ENCODE results near the gene ANO6. TPM values are rescaled to one million over a fixed set of nuclear protein-coding genes. Genes with fewer than 3 reads are reported as not detected.
A peak's percentile ranks its signal among the peaks of the same experiment; 100 is the strongest.

ANO6 gene
- total RNA-seq, 1 experiment from 2014 or later = 46.8 TPM

DNA sequence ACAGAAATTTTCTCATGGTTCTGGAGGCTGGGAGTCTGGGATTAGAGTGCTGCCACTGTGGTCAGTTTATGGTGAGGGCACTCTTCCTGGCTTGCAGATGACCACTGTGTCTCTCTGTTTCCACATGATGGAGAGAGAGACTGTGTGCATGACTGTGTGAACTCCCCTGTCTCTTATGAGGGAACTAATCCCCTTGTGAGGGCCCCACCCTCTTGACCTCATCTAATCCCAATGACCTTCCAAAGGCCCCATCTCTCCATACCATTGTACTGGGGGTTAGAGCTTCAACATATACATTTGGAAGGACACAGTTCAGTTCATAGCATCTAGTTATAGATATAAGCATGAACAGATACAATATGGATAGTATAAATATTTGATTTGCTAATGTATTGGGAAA, 31.7 kb downstream of the ANO6 start (continued):
- TF ChIP-seq, protein P1, sequence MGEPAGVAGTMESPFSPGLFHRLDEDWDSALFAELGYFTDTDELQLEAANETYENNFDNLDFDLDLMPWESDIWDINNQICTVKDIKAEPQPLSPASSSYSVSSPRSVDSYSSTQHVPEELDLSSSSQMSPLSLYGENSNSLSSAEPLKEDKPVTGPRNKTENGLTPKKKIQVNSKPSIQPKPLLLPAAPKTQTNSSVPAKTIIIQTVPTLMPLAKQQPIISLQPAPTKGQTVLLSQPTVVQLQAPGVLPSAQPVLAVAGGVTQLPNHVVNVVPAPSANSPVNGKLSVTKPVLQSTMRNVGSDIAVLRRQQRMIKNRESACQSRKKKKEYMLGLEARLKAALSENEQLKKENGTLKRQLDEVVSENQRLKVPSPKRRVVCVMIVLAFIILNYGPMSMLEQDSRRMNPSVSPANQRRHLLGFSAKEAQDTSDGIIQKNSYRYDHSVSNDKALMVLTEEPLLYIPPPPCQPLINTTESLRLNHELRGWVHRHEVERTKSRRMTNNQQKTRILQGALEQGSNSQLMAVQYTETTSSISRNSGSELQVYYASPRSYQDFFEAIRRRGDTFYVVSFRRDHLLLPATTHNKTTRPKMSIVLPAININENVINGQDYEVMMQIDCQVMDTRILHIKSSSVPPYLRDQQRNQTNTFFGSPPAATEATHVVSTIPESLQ (CRISPR knock-in tag; IDR thresholded peaks at IDR 0.05) = no peak
- TF ChIP-seq ZNF219 (CRISPR knock-in tag; IDR thresholded peaks at IDR 0.05; ENCODE audit: borderline replicate concordance) (no peak), NR1H2 (CRISPR knock-in tag; IDR thresholded peaks at IDR 0.05) (no peak)

DNA sequence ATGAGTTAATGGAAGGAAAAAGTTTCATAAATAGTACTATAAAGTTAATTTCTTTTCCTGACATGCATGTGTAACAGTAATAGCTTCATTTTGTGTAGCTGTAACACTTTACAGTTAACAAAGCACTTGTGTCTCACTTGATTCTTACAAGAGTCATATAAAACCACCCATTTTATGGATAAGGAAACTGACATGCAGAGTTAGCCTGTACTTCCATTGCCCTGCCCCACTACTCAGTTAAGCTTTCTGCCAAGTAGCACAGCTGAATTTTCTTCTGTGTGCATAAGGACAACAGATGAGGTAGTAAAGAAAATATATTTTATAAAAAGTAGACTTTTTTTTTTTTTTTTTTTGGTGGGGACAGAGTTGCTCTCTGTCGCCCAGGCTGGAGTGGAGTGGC, 32.2 kb downstream of the ANO6 start:
- ATAC-seq (no peak), DNase-seq (ENCODE audit: low spot score) (no peak)
- H3K27ac Mint-ChIP-seq = no peak overlapping the region
- H3K4me3 Mint-ChIP-seq = no peak overlapping the region
- POLR2A ChIA-PET = no interaction called here
- peaks cover 51% of the 10 kb centered on the region for H3K4me1 Mint-ChIP-seq
- peaks cover 3% of the 10 kb centered on the region; the same call in 1 of the 2 replicates for H3K9me3 Mint-ChIP-seq
- no peaks in the 10 kb centered on the region for H3K27me3 Mint-ChIP-seq (ENCODE audit: low read depth)
- TF ChIP-seq OVOL2 (CRISPR knock-in tag; IDR thresholded peaks at IDR 0.05; ENCODE audit: borderline replicate concordance) = no peak
- TF ChIP-seq, protein P2, sequence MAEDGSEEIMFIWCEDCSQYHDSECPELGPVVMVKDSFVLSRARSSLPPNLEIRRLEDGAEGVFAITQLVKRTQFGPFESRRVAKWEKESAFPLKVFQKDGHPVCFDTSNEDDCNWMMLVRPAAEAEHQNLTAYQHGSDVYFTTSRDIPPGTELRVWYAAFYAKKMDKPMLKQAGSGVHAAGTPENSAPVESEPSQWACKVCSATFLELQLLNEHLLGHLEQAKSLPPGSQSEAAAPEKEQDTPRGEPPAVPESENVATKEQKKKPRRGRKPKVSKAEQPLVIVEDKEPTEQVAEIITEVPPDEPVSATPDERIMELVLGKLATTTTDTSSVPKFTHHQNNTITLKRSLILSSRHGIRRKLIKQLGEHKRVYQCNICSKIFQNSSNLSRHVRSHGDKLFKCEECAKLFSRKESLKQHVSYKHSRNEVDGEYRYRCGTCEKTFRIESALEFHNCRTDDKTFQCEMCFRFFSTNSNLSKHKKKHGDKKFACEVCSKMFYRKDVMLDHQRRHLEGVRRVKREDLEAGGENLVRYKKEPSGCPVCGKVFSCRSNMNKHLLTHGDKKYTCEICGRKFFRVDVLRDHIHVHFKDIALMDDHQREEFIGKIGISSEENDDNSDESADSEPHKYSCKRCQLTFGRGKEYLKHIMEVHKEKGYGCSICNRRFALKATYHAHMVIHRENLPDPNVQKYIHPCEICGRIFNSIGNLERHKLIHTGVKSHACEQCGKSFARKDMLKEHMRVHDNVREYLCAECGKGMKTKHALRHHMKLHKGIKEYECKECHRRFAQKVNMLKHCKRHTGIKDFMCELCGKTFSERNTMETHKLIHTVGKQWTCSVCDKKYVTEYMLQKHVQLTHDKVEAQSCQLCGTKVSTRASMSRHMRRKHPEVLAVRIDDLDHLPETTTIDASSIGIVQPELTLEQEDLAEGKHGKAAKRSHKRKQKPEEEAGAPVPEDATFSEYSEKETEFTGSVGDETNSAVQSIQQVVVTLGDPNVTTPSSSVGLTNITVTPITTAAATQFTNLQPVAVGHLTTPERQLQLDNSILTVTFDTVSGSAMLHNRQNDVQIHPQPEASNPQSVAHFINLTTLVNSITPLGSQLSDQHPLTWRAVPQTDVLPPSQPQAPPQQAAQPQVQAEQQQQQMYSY (CRISPR knock-in tag; IDR thresholded peaks at IDR 0.05) = no peak
- no peak for TF ChIP-seq JUN (CRISPR knock-in tag; IDR thresholded peaks at IDR 0.05)
- no peak for TF ChIP-seq ZNF396 (CRISPR knock-in tag; IDR thresholded peaks at IDR 0.05; ENCODE audit: borderline replicate concordance)
- TF ChIP-seq ZNF219 (CRISPR knock-in tag; IDR thresholded peaks at IDR 0.05; ENCODE audit: borderline replicate concordance) = no peak
- CTCF ChIA-PET = interaction anchor here (0.6 kb wide), 1 partner anchor 372 kb away, joined by 3 read pairs; the partner anchor contains the start of gene NELL2
- H3K36me3 Mint-ChIP-seq = 0 out of 2 replicates have a peak, but pooled peaks cover 4% of the 10 kb centered on the region

DNA sequence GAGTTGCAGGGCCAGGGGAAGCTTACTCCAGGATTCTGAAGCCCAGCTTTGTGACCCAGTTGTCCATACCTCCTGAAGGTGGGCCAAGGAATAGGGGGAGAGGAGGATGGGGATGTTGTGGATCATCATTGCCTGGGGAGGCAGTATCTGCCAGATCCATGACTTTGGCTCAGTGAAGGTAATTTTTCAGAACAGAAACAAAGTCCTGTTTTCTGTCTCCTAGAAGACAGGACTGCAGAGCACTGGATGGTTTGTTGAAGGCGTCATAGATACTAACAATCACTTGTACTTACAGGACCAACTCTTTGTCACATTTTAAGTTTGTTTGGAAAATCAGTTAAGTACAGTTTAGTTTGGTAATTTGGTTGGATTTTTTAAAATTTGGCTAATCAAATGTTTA, 38.4 kb downstream of the ANO6 start:
- ChIA-PET POLR2A (no interaction called here), CTCF (no interaction called here)
- H3K4me3 Mint-ChIP-seq = no peak overlapping the region

DNA sequence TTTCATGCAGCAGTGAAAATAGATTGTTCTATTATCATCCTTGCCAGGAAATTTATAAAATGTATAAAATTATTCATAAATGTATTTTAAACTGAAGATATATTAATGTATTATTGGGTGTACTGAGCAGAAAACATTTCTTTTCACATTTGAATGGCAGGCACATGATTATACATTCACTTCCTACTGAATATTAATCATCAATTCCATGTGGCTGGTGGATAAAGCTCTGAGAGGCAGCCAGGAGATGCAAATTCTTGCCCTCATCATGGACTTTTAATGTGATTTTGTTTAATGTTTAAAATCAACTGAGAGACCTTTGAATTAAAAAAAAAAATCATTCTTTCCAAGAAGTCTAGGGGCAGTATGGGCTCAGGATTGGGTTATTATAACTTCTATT, 40.8 kb downstream of the ANO6 start:
- ATAC-seq (no peak), DNase-seq (ENCODE audit: low spot score) (no peak)
- POLR2A ChIA-PET = no interaction called here
- H3K27ac Mint-ChIP-seq = peak overlapping the region; percentile 73; the same call in 1 of the 2 replicates
- H3K4me3 Mint-ChIP-seq = no peak overlapping the region
- no peaks in the 10 kb centered on the region; the same call in 1 of the 2 replicates for H3K36me3 Mint-ChIP-seq
- peaks cover 64% of the 10 kb centered on the region for H3K4me1 Mint-ChIP-seq
- H3K27me3 Mint-ChIP-seq (ENCODE audit: low read depth) = no peaks in the 10 kb centered on the region
- CTCF ChIA-PET = no interaction called here
- no peaks in the 10 kb centered on the region for H3K9me3 Mint-ChIP-seq
- TF ChIP-seq IRF2 (CRISPR knock-in tag; IDR thresholded peaks at IDR 0.05; ENCODE audit: borderline replicate concordance, low read depth) = no peak
- no peak for TF ChIP-seq NR3C1 (CRISPR knock-in tag; conservative IDR thresholded peaks at IDR 0.05; ENCODE audit: low read depth)
- no peak for TF ChIP-seq GTF2I (CRISPR knock-in tag; conservative IDR thresholded peaks at IDR 0.05)
- TF ChIP-seq CBFB (CRISPR knock-in tag; IDR thresholded peaks at IDR 0.05; ENCODE audit: low read depth) = no peak
- no peak for TF ChIP-seq JUN (CRISPR knock-in tag; IDR thresholded peaks at IDR 0.05)
- no peak for TF ChIP-seq ZNF232 (CRISPR knock-in tag; IDR thresholded peaks at IDR 0.05)
- TF ChIP-seq FOXK1 (CRISPR knock-in tag; IDR thresholded peaks at IDR 0.05) = no peak
- TF ChIP-seq, protein P3, sequence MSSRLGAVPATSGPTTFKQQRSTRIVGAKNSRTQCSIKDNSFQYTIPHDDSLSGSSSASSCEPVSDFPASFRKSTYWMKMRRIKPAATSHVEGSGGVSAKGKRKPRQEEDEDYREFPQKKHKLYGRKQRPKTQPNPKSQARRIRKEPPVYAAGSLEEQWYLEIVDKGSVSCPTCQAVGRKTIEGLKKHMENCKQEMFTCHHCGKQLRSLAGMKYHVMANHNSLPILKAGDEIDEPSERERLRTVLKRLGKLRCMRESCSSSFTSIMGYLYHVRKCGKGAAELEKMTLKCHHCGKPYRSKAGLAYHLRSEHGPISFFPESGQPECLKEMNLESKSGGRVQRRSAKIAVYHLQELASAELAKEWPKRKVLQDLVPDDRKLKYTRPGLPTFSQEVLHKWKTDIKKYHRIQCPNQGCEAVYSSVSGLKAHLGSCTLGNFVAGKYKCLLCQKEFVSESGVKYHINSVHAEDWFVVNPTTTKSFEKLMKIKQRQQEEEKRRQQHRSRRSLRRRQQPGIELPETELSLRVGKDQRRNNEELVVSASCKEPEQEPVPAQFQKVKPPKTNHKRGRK (CRISPR knock-in tag; IDR thresholded peaks at IDR 0.05; ENCODE audit: borderline replicate concordance) = no peak
- TF ChIP-seq ZNF219 (CRISPR knock-in tag; IDR thresholded peaks at IDR 0.05; ENCODE audit: borderline replicate concordance) = no peak
- no peak for TF ChIP-seq TEAD1 (CRISPR knock-in tag; IDR thresholded peaks at IDR 0.05)

More for the DNA sequence above, 38.4 kb downstream of the ANO6 start:
- TF ChIP-seq, protein P4, sequence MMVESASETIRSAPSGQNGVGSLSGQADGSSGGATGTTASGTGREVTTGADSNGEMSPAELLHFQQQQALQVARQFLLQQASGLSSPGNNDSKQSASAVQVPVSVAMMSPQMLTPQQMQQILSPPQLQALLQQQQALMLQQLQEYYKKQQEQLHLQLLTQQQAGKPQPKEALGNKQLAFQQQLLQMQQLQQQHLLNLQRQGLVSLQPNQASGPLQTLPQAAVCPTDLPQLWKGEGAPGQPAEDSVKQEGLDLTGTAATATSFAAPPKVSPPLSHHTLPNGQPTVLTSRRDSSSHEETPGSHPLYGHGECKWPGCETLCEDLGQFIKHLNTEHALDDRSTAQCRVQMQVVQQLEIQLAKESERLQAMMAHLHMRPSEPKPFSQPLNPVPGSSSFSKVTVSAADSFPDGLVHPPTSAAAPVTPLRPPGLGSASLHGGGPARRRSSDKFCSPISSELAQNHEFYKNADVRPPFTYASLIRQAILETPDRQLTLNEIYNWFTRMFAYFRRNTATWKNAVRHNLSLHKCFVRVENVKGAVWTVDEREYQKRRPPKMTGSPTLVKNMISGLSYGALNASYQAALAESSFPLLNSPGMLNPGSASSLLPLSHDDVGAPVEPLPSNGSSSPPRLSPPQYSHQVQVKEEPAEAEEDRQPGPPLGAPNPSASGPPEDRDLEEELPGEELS (CRISPR knock-in tag; IDR thresholded peaks at IDR 0.05) = no peak
- TF ChIP-seq SMAD4 (CRISPR knock-in tag; IDR thresholded peaks at IDR 0.05) = no peak
- H3K27ac Mint-ChIP-seq = peak overlapping the region; percentile 87
- DNase-seq (ENCODE audit: low spot score) (no peak), ATAC-seq (no peak)
- H3K27me3 Mint-ChIP-seq (ENCODE audit: low read depth) = no peaks in the 10 kb centered on the region
- H3K9me3 Mint-ChIP-seq = no peaks in the 10 kb centered on the region
- H3K36me3 Mint-ChIP-seq = no peaks in the 10 kb centered on the region
- H3K4me1 Mint-ChIP-seq = peaks cover 57% of the 10 kb centered on the region

Data from WTC11 (cell line).